ENCODE measurements around the gene NFAM1.

NFAM1 gene

GRCh38 chr22:42439021-42439567, 6.9 kb upstream of the NFAM1 start:
- DNase-seq = no peak

- DNase-seq = no peak
Measured at GRCh38 chr22:42438293-42438650, 6.1 kb upstream of the NFAM1 start.

GRCh38 chr22:42437488-42438292, 5.5 kb upstream of the NFAM1 start:
- peak; percentile 84 to 88 for DNase-seq

- DNase-seq = no peak
Measured at GRCh38 chr22:42436404-42436803, 4.2 kb upstream of the NFAM1 start.

GRCh38 chr22:42434748-42435425, 2.7 kb upstream of the NFAM1 start:
- no peak for DNase-seq

- no peak for DNase-seq
Measured at GRCh38 chr22:42433754-42434682, 1.8 kb upstream of the NFAM1 start.

- DNase-seq = no peak
Measured at GRCh38 chr22:42432818-42433217, 615 bp upstream of the NFAM1 start.

- no peak for DNase-seq
Measured at GRCh38 chr22:42431401-42432019, 693 bp downstream of the NFAM1 start.

GRCh38 chr22:42430528-42431125, 1.6 kb downstream of the NFAM1 start:
- DNase-seq = peak in 1 of 2 donors; percentile 23

GRCh38 chr22:42428760-42429159, 3.4 kb downstream of the NFAM1 start:
- no peak for DNase-seq

- no peak for DNase-seq
Measured at GRCh38 chr22:42428025-42428424, 4.2 kb downstream of the NFAM1 start.

- no peak for DNase-seq
Measured at GRCh38 chr22:42427167-42427566, 5.0 kb downstream of the NFAM1 start.

- no peak for DNase-seq
Measured at GRCh38 chr22:42425989-42426355, 6.2 kb downstream of the NFAM1 start.

- DNase-seq = no peak
Measured at GRCh38 chr22:42425337-42425988, 6.7 kb downstream of the NFAM1 start.

- no peak for DNase-seq
Measured at GRCh38 chr22:42419243-42419881, 12.8 kb downstream of the NFAM1 start.

- no peak for DNase-seq
Measured at GRCh38 chr22:42418811-42419242, 13.4 kb downstream of the NFAM1 start.

GRCh38 chr22:42417645-42418305, 14.4 kb downstream of the NFAM1 start:
- no peak for DNase-seq

GRCh38 chr22:42416671-42417230, 15.5 kb downstream of the NFAM1 start:
- DNase-seq = no peak

- no peak for DNase-seq
Measured at GRCh38 chr22:42414565-42415303, 17.5 kb downstream of the NFAM1 start.

All from CD4-positive, alpha-beta T cell treated with Interleukin-1 beta for 1 hour (primary cell).